ENCODE data around the gene GBP7. TPM values are rescaled to one million over a fixed set of nuclear protein-coding genes. Genes with fewer than 3 reads are reported as not detected.

The GBP7 gene
- total RNA-seq, 4 donors from 2014 or later = not detected

GRCh38 chr1:89143484-89143883 is 32.3 kb downstream of the GBP7 start:
- Histone ChIP-seq H3K4me1 (peaks cover 0 to 9% (median 0%) of the 10 kb centered on the region in 3 donors), H3K36me3 (no peaks in the 10 kb centered on the region), H3K4me3 (no peak overlapping the region), H3K27ac (no peak overlapping the region), H3K27me3 (no peaks in the 10 kb centered on the region), H3K9me3 (peaks cover 0 to under 1% (median 0%) of the 10 kb centered on the region in 3 donors)
- TF ChIP-seq POLR2A (IDR thresholded peaks at IDR 0.05) (no peak), EP300 (IDR thresholded peaks at IDR 0.05) (no peak), POLR2AphosphoS5 (IDR thresholded peaks at IDR 0.05) (no peak), CTCF (IDR thresholded peaks at IDR 0.05) (no peak)
- WGBS, 2 donors (ENCODE audit: low coverage in 1 of 2) = 72 to 88% methylated on average over 1 to 2 of the region's 2 CpGs
- ATAC-seq = no peak

- no peak for ATAC-seq
- Histone ChIP-seq H3K9me3 (peaks cover 0 to 8% (median 0%) of the 10 kb centered on the region in 3 donors), H3K36me3 (no peaks in the 10 kb centered on the region), H3K27ac (no peak overlapping the region), H3K4me3 (no peak overlapping the region), H3K4me1 (no peaks in the 10 kb centered on the region), H3K27me3 (no peaks in the 10 kb centered on the region)
- WGBS, 2 donors (ENCODE audit: low coverage in 1 of 2) = 86 to 90% methylated on average over 2 to 3 of the region's 4 CpGs
- no peak for TF ChIP-seq CTCF (IDR thresholded peaks at IDR 0.05)
These were observed 33.6 kb downstream of the GBP7 start for GRCh38 chr1:89142160-89142559.

GRCh38 chr1:89133747-89134146 is 42.1 kb downstream of the GBP7 start:
- WGBS, 2 donors (ENCODE audit: low coverage in 1 of 2) = 75% methylated on average over 1 of the region's 1 CpG; no CpG with 5 or more reads in 1 of the 2 donors
- Histone ChIP-seq H3K4me3 (no peak overlapping the region), H3K9me3 (peaks cover 0 to 8% (median 0%) of the 10 kb centered on the region in 3 donors), H3K27me3 (no peaks in the 10 kb centered on the region), H3K36me3 (no peaks in the 10 kb centered on the region), H3K27ac (no peak overlapping the region), H3K4me1 (peaks cover 7 to 17% (median 8%) of the 10 kb centered on the region in 3 donors)
- ATAC-seq = no peak
- TF ChIP-seq POLR2A (IDR thresholded peaks at IDR 0.05) (no peak), POLR2AphosphoS5 (IDR thresholded peaks at IDR 0.05) (no peak), EP300 (IDR thresholded peaks at IDR 0.05) (no peak), CTCF (IDR thresholded peaks at IDR 0.05) (no peak)

- H3K4me1 ChIP-seq = peaks cover 11 to 40% (median 13%) of the 10 kb centered on the region in 3 donors
- H3K9me3 ChIP-seq = no peaks in the 10 kb centered on the region
These were observed 45.1 kb downstream of the GBP7 start for GRCh38 chr1:89130716-89131115.

More at GRCh38 chr1:89130716-89131115, 45.1 kb downstream of the GBP7 start:
- no peak for ATAC-seq
- H3K27me3 ChIP-seq = no peaks in the 10 kb centered on the region
- H3K27ac ChIP-seq = no peak overlapping the region
- H3K36me3 ChIP-seq = no peaks in the 10 kb centered on the region
- no peak for TF ChIP-seq CTCF (IDR thresholded peaks at IDR 0.05)
- no peak for TF ChIP-seq POLR2AphosphoS5 (IDR thresholded peaks at IDR 0.05)
- no peak for TF ChIP-seq EP300 (IDR thresholded peaks at IDR 0.05)
- no peak for TF ChIP-seq POLR2A (IDR thresholded peaks at IDR 0.05)
- no peak overlapping the region for H3K4me3 ChIP-seq
- 33 to 38% methylated on average over 1 of the region's 1 CpG for WGBS, 2 donors (ENCODE audit: low coverage in 1 of 2)
